ENCODE results near the gene SETBP1. TPM values are rescaled to one million over a fixed set of nuclear protein-coding genes. Genes with fewer than 3 reads are reported as not detected.

Gene SETBP1
- total RNA-seq, 1 donor from 2014 or later = 12.0 TPM

DNA sequence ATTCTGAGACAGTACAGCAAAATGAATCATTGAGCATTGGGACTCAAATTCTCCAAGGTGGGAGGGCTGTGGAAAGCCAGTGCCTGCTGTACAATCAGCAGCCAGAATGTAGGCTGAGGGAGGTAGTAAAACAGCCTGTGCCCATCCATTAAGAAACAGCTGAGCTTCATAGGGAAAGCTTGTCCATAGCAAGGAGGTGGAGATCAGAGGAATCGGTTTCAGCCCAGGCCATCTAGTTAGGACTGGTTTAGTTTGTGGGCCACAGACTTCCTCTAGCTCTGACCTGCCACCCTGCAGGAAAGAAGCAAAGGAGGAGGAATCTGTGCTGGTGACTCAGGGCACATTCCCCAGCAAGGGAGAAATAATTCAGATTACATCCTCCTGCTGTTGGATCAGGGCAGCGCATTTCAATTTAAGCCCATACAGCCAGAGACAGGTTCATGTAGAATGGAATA is 333.4 kb downstream of the SETBP1 start:
- no peak overlapping the region for H3K4me3 ChIP-seq
- peaks cover 2% of the 10 kb centered on the region for H3K9me3 Mint-ChIP-seq
- H3K27ac ChIP-seq = no peak overlapping the region
- H3K79me2 ChIP-seq (ENCODE audit: low read depth) = no peaks in the 10 kb centered on the region
- H3K4me1 Mint-ChIP-seq = peaks cover 69% of the 10 kb centered on the region
- H2AFZ ChIP-seq (replicated peaks) = no peak overlapping the region
- H4K20me1 ChIP-seq (ENCODE audit: low read depth) = no peaks in the 10 kb centered on the region
- no peak overlapping the region for H3K4me2 ChIP-seq
- peak; percentile 32 for DNase-seq (ENCODE audit: low spot score)
- H3K4me3 Mint-ChIP-seq = no peak overlapping the region
- no peaks in the 10 kb centered on the region for H3K36me3 ChIP-seq
- peaks cover 4% of the 10 kb centered on the region for H3K27me3 Mint-ChIP-seq (ENCODE audit: insufficient read depth, low read depth)
- peaks cover 30% of the 10 kb centered on the region for H3K4me1 ChIP-seq
- H3F3A ChIP-seq (ENCODE audit: low read depth) = no peaks in the 10 kb centered on the region
- no peaks in the 10 kb centered on the region for H3K27me3 ChIP-seq
- no peak overlapping the region for H3K27ac Mint-ChIP-seq
- H3K9ac ChIP-seq = no peak overlapping the region
- TF ChIP-seq, protein P1, sequence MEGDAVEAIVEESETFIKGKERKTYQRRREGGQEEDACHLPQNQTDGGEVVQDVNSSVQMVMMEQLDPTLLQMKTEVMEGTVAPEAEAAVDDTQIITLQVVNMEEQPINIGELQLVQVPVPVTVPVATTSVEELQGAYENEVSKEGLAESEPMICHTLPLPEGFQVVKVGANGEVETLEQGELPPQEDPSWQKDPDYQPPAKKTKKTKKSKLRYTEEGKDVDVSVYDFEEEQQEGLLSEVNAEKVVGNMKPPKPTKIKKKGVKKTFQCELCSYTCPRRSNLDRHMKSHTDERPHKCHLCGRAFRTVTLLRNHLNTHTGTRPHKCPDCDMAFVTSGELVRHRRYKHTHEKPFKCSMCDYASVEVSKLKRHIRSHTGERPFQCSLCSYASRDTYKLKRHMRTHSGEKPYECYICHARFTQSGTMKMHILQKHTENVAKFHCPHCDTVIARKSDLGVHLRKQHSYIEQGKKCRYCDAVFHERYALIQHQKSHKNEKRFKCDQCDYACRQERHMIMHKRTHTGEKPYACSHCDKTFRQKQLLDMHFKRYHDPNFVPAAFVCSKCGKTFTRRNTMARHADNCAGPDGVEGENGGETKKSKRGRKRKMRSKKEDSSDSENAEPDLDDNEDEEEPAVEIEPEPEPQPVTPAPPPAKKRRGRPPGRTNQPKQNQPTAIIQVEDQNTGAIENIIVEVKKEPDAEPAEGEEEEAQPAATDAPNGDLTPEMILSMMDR (IDR thresholded peaks at IDR 0.05) = peak; percentile 16
- no peak for TF ChIP-seq EZH2phosphoT487 (IDR thresholded peaks at IDR 0.05)
- TF ChIP-seq EZH2 (IDR thresholded peaks at IDR 0.05) = no peak
- no peaks in the 10 kb centered on the region for H3K9me3 ChIP-seq (ENCODE audit: low read depth)
- H3K36me3 Mint-ChIP-seq = no peaks in the 10 kb centered on the region

DNA sequence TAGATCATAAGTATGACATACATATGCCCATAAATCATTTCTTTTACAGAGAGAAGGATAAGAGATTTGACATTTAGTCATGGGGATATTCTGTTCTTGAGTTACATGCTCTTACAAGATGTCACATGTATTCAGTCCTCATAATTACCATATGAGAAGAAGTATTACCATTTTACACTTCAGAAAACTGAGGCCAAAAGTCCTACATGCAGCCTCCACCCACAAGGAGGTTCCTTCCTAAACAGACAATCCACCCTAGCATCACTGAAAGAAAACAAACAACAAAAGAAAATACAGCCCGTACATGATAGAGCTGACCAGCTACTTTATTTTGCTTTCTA is 335.1 kb downstream of the SETBP1 start:
- no peak for DNase-seq (ENCODE audit: low spot score)
- Histone ChIP-seq H3K27ac (no peak overlapping the region), H3K4me1 (peaks cover 30% of the 10 kb centered on the region), H3F3A (ENCODE audit: low read depth) (no peaks in the 10 kb centered on the region), H3K9me3 (ENCODE audit: low read depth) (no peaks in the 10 kb centered on the region), H3K27me3 (no peaks in the 10 kb centered on the region), H3K79me2 (ENCODE audit: low read depth) (no peaks in the 10 kb centered on the region), H3K4me2 (no peak overlapping the region), H4K20me1 (ENCODE audit: low read depth) (no peaks in the 10 kb centered on the region), H3K36me3 (no peaks in the 10 kb centered on the region), H3K9ac (no peak overlapping the region), H2AFZ (replicated peaks) (no peak overlapping the region), H3K4me3 (no peak overlapping the region)
- peaks cover 4% of the 10 kb centered on the region for H3K27me3 Mint-ChIP-seq (ENCODE audit: insufficient read depth, low read depth)
- H3K4me3 Mint-ChIP-seq = no peak overlapping the region
- peaks cover 58% of the 10 kb centered on the region for H3K4me1 Mint-ChIP-seq
- H3K36me3 Mint-ChIP-seq = no peaks in the 10 kb centered on the region
- TF ChIP-seq, protein P1 (IDR thresholded peaks at IDR 0.05) = no peak
- TF ChIP-seq EZH2phosphoT487 (IDR thresholded peaks at IDR 0.05) (no peak), EZH2 (IDR thresholded peaks at IDR 0.05) (no peak)
- H3K27ac Mint-ChIP-seq = peak overlapping the region; percentile 93
- peaks cover 2% of the 10 kb centered on the region for H3K9me3 Mint-ChIP-seq

DNA sequence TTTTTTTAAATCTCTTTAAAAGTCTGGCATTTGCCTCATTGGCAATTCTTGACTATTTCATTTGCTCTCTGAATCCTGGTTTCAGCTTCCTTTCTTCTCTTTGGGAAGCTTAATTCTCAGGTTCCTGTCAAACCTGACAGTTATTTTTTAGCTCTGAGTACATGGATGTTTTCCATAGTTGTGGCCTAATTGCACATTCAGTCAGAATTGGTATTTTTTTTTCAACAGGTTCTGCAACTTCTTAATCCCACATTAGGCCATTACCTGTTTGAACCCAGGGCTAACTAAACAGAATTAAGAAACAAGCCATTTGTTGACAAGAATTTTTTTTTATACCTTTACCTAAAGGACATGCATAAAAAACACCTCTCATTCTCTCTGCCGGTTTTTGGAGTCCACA is 338.8 kb downstream of the SETBP1 start:
- Histone ChIP-seq H3K79me2 (ENCODE audit: low read depth) (no peaks in the 10 kb centered on the region), H3F3A (ENCODE audit: low read depth) (no peaks in the 10 kb centered on the region), H3K4me2 (no peak overlapping the region), H3K36me3 (no peaks in the 10 kb centered on the region), H3K9ac (no peak overlapping the region), H4K20me1 (ENCODE audit: low read depth) (no peaks in the 10 kb centered on the region), H3K27ac (no peak overlapping the region), H3K9me3 (ENCODE audit: low read depth) (no peaks in the 10 kb centered on the region), H3K4me3 (no peak overlapping the region), H3K4me1 (peaks cover 28% of the 10 kb centered on the region), H3K27me3 (no peaks in the 10 kb centered on the region), H2AFZ (replicated peaks) (no peak overlapping the region)
- H3K36me3 Mint-ChIP-seq = no peaks in the 10 kb centered on the region
- TF ChIP-seq EZH2phosphoT487 (IDR thresholded peaks at IDR 0.05) (no peak), EZH2 (IDR thresholded peaks at IDR 0.05) (no peak)
- TF ChIP-seq, protein P1 (IDR thresholded peaks at IDR 0.05) = no peak
- H3K4me3 Mint-ChIP-seq = no peak overlapping the region
- H3K27me3 Mint-ChIP-seq (ENCODE audit: insufficient read depth, low read depth) = peaks cover 4% of the 10 kb centered on the region
- H3K4me1 Mint-ChIP-seq = peaks cover 35% of the 10 kb centered on the region
- H3K27ac Mint-ChIP-seq = no peak overlapping the region
- DNase-seq (ENCODE audit: low spot score) = no peak
- H3K9me3 Mint-ChIP-seq = no peaks in the 10 kb centered on the region

Measured in neural progenitor cell (in vitro differentiated cells).